Activated CD8-positive, alpha-beta memory T cell treated with anti-CD3 and anti-CD28 coated beads, Interleukin-2, amount 50 U/mL, for 24 hours (primary cell): ENCODE results near the gene PXDC1.
"Not testable (repeated sequence)": the region's sequence is repeated elsewhere in the genome, so short reads cannot be mapped to it uniquely, and the experiment has no call there.

Experiments
- DNase-seq: peaks from one replicate; pipeline ENCODE4 v3.0.0-alpha.2; 2020; ENCODE audit errors: extremely low read depth

Gene PXDC1

DNA sequence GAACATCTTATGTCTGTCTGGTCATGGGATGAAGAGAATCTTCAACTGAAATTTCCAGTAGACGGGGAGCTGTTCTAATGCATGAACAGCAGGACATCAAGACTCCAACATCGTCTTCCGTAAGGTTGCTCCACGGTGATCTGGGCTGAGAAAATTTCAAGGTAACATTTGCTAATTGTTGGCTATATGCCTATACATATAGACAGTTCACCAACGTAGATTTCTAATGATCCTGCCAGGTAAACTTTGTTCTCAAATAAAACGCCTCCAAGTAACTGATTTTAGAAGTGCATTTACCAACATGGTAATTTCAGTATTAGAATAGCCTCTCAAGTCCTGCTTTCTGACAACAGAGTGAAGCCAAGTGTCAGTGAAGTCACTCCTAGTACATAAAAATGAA is 11.3 kb upstream of the PXDC1 start:
- DNase-seq: no peak

DNA sequence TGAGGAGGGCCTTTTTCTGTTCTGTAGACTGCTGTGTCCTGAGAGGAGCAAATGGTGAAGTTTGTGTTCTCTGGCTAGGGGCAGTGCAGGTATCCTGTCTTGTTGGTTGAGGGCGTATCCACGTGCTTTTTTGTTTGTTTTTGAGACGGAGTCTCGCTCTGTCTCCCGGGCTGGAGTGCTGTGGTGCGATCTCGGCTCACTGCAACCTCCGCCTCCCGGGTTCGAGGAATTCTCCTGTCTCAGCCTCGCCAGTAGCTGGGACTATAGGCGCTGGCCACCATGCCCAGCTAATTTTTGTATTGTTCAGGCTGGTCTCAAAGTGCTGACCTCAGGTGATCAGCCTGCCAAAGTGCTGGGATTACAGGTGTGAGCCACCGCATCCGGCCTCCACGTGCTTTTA is 10.8 kb upstream of the PXDC1 start:
- no peak for DNase-seq

DNA sequence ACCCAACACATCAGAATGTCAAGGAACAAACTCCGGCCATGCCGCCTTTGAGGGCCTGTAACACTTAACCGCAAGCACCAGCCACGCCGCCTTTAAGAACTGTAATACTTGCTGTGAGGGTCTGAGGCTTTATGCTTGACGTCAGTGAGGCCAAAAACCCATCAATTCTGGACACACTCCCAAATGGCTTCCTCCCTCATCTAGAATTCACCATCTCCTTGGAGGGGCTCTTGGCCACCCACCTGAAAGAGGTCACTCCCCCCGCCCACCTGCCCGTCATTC is 10.4 kb upstream of the PXDC1 start:
- no peak for DNase-seq

DNA sequence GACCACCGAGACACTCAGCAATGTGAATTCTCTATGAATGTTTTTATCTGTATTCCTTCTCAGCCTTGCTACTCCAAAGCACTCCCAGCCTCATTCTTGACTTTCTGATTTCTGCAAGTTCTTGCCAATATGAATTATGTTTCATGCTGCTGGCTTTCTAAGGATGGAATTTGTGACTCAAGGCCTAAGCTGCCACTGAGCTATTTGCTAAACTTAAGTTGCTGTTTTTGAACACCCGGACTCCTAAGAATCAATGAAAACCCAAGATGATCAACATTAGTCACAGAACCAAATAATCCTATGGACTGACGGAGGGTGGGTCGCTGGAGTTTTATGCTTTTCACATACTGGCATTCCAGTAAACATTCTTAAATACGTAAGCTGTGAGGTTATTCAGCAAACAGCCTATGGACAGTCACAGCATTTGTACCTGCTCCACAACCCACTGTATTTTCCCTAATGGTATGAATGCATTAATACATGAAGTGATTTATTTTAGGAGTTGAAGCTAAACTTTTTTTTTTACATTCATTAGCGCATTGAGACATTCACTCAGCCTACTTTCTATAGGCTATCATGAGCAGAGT is 8.2 kb upstream of the PXDC1 start:
- DNase-seq: no peak

DNA sequence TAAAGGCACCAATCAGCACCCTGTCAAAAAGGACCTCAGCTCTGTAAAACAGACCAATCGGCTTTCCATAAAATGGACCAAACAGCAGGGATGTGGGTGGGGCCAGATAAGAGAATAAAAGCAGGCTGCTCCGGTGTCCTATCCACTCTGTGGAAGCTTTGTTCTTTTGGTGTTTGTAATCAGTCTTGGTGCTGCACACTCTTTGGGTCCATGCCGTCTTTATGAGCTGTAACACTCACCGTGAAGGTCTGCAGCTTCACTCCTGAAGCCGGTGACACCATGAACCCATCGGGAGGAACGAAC is 7.3 kb upstream of the PXDC1 start:
- no peak for DNase-seq

DNA sequence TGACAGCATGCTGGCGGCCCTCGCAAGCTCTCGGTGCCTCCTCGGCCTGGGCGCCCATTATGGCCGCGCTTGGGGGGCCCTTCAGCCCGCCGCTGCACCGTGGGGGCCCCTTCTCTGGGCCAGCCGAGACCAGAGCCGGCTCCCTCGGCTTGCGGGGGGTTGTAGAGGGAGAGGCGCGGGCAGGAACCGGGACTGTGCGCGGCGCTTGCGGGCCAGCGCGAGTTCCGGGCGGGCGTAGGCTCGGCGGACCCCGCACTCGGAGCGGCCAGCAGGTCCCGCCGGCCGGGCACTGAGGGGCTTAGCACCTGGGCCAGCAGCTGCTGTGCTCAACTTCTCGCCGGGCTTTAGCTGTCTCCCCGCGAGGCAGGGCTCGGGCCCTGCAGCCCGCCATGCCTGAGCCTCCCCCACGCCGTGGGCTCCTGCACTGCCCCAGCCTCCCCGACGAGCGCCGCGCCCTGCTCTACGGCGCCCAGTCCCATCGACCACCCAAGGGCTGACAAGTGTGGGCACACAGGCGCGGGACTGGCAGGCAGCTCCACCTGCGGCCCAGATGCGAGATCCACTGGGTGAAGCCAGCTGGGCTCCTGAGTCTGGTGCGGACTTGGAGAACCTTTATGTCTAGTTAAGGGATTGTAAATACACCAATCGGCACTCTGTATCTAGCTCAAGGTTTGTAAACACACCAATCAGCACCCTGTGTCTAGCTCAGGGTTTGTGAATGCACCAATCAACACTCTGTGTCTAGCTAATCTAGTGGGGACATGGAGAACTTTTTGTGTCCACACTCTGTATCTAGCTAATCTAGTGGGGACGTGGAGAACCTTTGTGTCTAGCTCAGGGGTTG is 6.7 kb upstream of the PXDC1 start:
- DNase-seq: not testable (repeated sequence)

DNA sequence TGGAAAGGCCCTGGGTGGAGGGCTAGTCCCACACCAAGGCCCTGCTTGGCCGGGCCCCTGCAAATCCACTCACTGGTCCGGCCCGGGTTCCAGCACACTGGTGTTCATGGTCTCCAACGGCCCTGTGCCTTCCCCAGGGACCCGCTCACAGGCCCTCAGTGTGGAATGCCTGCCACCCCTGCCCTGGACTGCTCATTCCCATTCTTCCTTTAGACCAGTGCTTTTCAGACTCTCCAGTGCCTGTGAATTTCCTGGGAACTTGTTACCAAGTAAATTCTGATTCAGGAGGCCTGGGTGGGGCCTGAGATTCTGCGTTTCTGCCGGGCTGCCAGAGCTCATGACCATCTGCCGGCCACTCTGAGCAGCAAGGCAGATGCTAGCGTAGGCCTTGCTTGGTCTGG is 5.7 kb upstream of the PXDC1 start:
- no peak for DNase-seq

DNA sequence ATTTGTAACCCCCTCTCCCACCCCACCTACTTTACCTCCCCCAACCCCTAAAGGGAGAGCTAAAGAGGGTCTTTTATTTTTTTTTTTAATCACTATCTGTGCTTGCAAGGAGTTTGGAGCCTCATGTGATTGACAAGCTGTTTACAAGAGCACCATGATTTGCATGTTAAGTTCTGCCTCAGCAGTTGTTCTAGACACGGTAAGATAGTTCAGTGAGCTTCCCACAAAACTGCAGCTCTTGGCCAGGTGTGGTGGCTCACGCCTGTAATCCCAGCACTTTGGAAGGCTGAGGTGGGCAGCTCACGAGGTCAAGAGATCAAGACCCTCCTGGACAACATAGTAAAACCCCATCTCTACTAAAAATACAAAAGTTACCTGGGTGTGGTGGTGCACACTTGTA is 5.0 kb upstream of the PXDC1 start:
- DNase-seq: no peak

DNA sequence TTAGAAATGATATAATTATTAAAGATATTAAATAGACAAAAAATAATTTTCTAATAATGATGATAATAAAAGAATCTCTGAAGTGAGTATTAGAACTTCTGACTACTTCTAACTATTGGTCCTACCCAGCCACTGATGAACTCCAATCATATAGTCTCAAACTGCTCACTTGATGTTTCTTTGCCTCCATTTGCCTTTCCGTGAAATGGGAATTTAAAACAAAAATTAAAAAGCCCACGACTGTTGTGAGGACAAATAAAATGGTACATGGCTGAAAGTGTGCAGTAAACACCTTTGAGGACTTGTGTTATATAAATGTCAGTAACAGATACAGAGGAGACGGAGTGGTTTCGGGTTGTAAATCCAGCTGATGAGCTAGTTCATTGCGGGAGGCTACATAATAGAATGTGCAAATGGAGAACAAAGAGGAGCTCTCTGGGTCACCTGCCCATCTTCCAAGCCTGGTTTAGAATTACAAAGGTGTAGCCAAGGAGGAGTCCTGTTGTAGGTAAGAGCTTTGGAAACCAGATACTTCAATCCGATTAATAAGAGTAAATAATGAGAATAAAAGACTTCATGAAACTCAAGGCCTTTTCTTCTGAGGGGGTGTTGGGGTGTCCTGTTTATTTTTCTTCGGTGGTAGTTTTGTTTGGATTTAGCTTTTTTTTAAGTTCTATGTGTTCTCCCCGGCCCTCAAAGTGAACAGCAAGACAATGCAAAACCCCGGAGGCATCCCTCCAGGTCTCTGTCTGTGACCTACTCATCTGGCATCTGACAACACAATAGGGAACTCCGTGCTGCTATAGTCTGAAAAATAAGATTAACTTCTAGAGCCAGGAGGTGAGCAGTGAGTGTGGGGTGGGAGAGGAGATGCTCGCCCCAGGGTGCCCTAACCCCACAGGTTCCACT is 4.4 kb upstream of the PXDC1 start:
- no peak for DNase-seq

DNA sequence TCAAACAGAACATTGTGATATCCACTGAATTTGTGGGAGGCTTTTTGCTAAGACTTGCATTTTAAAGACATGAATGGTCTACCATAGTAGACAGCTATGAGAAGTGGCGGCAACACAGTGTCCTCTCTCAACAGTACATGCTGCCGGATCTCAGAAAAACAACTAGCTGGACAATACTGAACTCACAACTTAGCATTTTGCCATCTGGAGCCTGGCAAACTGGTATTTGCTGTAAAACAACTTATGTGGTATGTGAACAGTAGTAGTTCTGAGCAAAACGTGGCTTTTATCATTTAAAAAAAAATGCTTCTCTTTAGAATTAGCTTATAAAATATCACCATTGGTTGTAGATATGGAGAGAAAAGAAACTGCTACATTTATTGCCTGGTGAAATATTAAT is 3.3 kb upstream of the PXDC1 start:
- DNase-seq: no peak

DNA sequence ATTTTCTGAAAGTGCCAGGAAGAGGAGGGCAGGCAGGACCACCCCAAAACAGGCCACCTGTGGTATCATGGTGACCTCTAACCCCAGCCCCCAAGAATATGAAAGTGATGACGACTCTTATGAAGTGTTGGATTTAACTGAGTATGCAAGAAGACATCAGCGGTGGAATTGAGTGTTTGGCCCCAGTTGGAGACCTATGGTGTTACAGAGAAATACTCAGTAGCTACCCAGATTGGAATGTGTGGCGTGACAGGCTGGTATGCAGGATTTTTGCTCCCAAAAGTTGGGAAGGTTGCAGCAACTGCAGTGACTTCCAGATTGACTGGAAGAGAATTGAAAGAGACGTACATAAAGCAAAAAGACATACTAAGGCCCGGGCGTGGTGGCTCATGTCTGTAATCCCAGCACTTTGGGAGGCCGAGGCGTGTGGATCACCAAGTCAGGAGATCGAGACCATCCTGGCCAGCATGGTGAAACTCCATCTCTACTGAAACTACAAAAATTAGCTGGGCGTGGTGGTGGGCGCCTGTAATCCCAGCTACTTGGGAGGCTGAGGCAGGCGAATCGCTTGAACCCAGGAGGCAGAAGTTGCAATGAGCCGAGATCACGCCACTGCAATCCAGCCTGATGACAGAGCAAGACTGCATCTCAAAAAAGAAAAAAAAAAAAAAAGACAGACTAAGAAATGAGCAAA is 2.7 kb upstream of the PXDC1 start:
- not testable (repeated sequence) for DNase-seq

DNA sequence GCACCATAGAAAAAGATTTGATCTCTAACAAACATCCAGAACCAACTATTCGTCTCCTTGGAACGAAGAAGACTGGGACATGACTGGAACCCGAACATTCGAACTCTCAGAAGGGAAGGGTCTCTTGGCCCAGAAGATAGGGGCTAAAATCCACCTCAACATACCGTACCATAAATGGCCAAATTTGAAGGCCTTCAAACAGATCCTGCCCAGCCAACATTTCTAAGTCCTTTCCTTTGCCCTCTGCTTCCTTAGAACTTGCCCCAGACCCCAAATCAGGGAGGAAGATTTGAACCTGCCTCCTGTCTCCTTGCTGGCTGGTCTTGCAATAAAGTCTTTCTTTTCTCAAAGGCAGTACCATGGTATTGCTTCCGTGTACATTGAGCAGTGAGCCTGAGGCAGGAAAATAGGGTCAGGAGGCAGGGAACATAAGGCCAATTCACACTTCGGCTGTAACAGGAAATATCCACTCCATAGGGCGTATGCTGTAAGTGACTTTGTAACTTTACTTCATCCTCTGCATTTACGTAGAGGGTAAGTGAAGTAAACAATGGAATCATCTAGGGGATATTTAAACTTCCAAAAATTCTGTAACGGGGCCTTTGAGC is 1.8 kb upstream of the PXDC1 start:
- no peak for DNase-seq

DNA sequence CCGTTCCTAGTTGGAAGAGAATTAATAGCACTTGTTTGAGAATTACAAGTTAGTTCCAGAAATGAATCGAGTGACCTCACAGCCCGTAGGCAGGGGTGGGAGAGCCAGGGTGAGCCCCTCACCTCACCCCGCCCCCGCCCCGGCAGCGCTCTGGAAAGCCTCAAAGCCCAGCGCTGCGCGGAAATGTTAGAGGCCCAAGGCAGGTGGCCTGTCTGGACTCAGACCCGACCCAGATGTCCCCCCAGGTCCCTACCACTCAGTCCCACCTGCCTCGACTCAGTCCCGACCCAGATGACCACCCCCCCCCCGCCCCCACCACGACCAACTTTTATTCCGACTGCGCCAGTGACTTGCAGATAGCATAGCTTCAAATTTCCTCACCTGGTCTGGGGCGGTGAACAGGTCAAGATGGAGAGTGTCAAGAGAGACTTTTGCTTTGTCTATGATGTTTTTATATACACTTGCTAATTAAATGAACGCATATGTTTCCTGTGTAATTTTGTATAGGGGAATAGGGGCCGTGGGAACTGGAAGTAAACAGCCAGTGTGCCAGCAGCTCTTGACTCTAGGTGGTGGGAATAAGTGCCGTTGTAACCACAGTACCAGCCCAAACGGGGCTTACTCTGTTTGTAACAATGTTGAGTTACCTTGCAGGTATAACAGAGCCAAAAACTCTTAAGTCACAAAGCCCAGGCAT is 1.2 kb upstream of the PXDC1 start:
- no peak for DNase-seq

DNA sequence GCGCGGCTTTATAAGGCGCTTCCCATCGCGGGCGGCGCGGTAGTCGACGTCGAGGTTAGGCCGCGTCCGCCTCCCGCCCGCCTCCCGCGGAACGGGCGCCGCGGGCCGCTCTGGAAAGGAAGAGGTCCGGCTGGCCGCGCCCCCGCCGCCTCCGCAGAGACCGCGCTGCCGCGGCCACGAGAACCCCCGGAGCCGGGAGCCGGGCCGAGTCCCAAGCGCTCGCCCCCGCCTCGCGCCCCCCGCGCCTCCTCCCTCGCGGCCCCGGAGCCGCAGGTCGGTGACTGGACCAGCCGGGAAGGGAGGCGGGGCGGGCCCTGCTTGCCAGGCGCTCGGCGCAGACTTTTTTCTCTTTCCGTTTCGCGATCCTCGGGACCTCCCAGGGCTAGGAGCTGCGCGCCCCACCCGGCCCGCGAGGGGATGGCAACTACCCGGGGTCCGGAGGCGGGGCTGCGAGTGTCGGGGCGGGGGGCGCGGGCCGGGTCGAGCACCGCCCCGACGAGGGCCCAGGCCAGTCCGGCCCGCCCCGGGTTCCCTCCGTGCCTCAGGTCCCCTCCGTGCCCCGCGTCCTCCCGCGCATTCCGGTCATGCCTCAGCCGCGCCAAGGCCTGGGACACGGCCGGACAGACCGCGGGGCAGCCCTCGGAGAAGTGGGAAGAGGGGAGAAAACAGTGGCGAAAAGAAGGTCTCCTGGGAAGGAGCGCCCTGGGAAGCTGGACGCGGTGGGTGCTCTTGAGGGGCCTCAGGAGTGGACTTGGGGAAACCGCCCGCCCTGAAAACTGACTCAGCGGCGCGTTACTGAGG is 417 bp upstream of the PXDC1 start:
- DNase-seq: peak; percentile 19

DNA sequence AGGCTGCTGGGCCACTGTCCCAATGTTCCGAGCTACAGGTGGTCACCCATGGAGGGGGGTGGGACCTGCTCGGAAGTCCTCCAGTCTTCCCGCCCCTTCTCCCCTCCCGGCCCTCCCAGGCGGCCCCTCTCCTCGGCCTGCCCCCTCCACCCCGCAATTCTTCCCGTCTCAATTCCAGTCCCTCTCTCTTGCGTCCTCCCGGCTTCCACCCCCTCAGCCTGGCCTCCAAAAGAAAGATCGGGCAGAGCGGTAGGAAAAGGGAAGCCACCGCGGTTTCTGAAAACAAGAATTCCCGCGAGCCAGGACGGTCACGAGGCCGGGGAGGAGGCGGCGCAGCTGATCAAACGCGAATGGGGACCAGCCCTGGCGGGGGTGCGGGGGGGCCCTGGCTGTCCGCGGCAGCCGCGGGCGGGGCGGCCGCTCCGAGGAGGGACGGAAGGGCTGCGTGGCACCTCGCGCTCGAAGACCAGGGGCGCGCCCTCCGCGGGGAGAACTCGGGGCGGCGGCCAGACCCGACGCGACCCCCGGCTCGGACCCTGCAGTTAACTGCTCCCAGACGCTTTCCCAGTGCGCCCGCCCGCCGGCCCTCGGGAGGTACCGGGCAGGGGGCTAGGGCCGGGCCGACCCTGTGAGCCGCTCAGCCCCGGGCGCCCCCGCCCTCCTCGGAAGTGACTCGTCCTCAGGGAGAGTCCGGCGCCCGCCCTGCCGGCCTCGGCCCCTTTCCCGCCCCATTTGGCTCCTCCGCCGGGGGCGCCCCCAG is 1.0 kb downstream of the PXDC1 start:
- no peak for DNase-seq

DNA sequence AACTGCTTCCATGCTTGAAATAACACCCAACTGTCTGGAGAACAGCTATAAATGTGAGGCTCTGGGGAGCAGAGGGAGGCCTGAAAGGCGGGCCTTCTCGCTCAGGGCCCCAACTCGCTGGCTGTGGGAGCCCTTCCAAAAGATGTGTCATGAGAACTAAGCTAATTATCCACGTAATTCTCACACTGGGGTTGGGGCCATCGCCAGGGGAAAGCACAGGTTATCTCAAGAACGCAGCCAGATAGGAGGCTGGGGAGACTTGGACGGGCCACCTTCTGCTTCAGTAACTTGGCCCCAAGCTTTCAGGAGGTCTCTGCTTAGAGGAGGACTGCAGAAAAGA is 1.6 kb downstream of the PXDC1 start:
- DNase-seq: no peak

DNA sequence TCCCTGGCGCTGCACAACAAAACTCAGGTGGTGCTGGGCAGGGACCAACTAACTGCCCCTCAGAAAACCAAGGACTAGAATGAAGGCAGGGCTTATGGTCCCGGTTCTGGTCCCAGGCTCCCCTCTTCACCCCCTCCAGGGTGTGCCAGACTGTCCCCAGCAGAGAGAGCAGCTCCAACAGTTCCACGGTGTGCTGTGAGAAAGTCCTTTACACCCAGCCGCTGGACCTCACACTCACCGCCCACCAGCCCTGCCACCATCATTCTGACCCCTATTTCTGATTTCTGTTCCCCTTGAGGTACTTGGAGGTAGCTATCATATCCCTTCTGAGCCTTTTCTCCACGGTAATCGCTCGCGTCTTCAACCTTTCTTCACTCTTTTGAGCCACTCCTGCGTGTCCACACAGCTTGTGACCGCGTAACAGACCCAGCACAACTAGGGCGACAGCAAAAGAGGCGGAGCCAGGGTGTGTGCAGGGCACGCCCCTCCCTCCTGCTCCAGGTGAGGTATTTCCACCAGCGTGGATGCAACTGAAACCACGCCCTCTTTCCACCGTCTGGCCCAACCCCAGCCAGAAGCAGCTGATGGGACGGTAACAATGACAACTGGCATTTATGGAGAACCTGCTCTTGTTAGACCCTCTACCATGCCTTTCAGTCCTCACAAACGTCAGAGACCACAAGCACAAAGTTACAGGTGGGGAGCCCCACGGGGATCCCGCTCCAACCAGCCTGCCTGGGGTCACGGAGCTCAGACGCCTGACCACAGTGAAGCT is 2.3 kb downstream of the PXDC1 start:
- DNase-seq: no peak

DNA sequence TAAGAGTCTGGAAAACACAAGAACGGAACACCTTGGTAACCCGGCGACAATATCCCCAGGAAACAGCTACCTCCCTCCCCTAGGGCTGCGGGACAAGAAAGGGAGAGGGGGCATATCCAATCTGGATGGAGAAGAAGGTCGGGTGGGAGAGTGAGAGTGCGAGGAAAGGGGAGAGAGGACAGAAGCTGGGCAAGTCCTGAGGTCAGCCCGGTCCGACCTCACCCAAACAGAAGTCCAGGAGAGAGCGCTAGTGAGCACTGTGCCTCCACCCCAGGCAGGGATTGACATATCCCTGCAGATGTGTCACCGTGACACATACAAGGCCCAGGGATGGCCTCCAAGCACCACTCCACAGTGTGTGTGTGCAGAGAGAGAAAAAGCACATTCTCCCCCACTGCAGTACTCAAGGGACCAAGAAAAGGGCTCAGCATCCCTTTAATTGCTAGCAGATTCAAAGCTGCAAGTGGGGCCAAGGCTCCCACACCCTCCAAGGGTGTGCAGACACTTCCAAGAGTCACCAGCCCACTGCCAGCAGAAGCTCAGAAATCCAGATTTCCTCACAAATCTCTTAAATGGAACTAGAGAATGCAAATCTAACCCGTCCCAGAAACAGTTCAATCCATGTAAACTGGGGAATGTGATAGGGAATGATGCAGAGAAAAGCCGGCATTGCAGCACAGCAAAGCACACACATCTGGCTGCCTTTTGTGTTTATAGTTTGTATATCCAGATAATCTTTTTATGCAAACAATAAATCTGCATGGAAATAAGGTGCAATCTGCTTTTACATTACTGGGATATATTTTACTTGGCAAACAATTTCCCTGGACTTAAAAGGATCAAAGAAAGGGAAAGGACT is 3.1 kb downstream of the PXDC1 start:
- no peak for DNase-seq
